HL-60 (cell line): Measurements from ENCODE around the gene PRR5.

Source experiments
- DNase-seq, 2 experiments: peaks; one replicate each; pipeline ENCODE4 v3.0.0-alpha.2; 2010 to 2020; ENCODE audit warnings: low read depth in 1 of 2, low spot score in 1 of 2
- H3K27ac ChIP-seq: fragments of 250-450 bp; sonication (Bioruptor Pico); replicated peaks from 2 replicates; pipeline ENCODE4 v1.5.1; 2020; ENCODE audit warnings: mild to moderate bottlenecking, moderate library complexity
- H3K27me3 ChIP-seq: fragments of 250-450 bp; sonication (Bioruptor Pico); 2 replicates; pipeline ENCODE4 v1.5.1; 2021; ENCODE audit warnings: mild to moderate bottlenecking, moderate library complexity; ENCODE audit not compliant: insufficient read depth, poor library complexity, severe bottlenecking
- H3K4me3 ChIP-seq: replicated peaks from 2 replicates; pipeline ENCODE4 v1.5.1; 2011; ENCODE audit warnings: mild to moderate bottlenecking, control low read depth, low read length; ENCODE audit not compliant: insufficient read depth
- GABPA ChIP-seq: IDR thresholded peaks from 2 replicates; pipeline ENCODE4 v1.6.1; 2012; ENCODE audit warnings: low read depth
- POLR2AphosphoS5 ChIP-seq: IDR thresholded peaks from 2 replicates; pipeline ENCODE4 v1.6.1; 2012; ENCODE audit warnings: low read depth
- SPI1 ChIP-seq: IDR thresholded peaks from 2 replicates; pipeline ENCODE4 v1.6.1; 2012; ENCODE audit warnings: low read depth, mild to moderate bottlenecking, borderline replicate concordance
- TF ChIP-seq, protein P1 (sequence below): IDR thresholded peaks from one replicate; pipeline ENCODE4 v1.5.1; 2011; ENCODE audit warnings: low read length, control low read depth, inconsistent platforms; ENCODE audit not compliant: insufficient read depth
- TF ChIP-seq, protein P2 (sequence below): IDR thresholded peaks from 2 replicates; pipeline ENCODE4 v1.6.1; 2012; ENCODE audit warnings: low read depth; ENCODE audit not compliant: insufficient replicate concordance

The PRR5 gene

DNA sequence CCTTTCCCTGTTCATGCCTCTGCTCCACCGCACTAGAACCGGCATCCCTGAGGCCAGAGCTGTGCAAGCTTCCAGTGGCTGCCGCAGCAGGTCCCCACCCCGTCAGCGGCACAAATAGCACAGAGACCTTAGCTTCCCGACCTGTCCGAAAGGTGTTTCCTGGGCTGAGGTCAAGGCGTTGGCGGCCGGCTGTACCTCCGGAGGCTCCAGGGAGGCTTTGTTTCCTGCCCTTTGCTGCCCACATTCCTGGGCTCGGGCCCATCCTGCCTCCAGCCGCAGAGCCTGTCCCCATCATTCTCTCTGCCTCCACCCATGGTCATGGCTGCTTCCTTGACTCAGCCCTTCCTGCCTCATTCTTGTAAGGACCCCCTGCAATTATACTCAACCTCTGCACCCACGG is 81.6 kb downstream of the PRR5 start:
- TF ChIP-seq, protein P1, sequence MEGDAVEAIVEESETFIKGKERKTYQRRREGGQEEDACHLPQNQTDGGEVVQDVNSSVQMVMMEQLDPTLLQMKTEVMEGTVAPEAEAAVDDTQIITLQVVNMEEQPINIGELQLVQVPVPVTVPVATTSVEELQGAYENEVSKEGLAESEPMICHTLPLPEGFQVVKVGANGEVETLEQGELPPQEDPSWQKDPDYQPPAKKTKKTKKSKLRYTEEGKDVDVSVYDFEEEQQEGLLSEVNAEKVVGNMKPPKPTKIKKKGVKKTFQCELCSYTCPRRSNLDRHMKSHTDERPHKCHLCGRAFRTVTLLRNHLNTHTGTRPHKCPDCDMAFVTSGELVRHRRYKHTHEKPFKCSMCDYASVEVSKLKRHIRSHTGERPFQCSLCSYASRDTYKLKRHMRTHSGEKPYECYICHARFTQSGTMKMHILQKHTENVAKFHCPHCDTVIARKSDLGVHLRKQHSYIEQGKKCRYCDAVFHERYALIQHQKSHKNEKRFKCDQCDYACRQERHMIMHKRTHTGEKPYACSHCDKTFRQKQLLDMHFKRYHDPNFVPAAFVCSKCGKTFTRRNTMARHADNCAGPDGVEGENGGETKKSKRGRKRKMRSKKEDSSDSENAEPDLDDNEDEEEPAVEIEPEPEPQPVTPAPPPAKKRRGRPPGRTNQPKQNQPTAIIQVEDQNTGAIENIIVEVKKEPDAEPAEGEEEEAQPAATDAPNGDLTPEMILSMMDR, result no peak
- no peak for TF ChIP-seq GABPA
- no peak for TF ChIP-seq POLR2AphosphoS5
- TF ChIP-seq SPI1, result no peak
- TF ChIP-seq, protein P2, sequence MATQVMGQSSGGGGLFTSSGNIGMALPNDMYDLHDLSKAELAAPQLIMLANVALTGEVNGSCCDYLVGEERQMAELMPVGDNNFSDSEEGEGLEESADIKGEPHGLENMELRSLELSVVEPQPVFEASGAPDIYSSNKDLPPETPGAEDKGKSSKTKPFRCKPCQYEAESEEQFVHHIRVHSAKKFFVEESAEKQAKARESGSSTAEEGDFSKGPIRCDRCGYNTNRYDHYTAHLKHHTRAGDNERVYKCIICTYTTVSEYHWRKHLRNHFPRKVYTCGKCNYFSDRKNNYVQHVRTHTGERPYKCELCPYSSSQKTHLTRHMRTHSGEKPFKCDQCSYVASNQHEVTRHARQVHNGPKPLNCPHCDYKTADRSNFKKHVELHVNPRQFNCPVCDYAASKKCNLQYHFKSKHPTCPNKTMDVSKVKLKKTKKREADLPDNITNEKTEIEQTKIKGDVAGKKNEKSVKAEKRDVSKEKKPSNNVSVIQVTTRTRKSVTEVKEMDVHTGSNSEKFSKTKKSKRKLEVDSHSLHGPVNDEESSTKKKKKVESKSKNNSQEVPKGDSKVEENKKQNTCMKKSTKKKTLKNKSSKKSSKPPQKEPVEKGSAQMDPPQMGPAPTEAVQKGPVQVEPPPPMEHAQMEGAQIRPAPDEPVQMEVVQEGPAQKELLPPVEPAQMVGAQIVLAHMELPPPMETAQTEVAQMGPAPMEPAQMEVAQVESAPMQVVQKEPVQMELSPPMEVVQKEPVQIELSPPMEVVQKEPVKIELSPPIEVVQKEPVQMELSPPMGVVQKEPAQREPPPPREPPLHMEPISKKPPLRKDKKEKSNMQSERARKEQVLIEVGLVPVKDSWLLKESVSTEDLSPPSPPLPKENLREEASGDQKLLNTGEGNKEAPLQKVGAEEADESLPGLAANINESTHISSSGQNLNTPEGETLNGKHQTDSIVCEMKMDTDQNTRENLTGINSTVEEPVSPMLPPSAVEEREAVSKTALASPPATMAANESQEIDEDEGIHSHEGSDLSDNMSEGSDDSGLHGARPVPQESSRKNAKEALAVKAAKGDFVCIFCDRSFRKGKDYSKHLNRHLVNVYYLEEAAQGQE, result no peak
- H3K27me3 ChIP-seq, result no peaks in the 10 kb centered on the region
- no peak overlapping the region for H3K27ac ChIP-seq
- no peak overlapping the region for H3K4me3 ChIP-seq
- DNase-seq, result no peak

DNA sequence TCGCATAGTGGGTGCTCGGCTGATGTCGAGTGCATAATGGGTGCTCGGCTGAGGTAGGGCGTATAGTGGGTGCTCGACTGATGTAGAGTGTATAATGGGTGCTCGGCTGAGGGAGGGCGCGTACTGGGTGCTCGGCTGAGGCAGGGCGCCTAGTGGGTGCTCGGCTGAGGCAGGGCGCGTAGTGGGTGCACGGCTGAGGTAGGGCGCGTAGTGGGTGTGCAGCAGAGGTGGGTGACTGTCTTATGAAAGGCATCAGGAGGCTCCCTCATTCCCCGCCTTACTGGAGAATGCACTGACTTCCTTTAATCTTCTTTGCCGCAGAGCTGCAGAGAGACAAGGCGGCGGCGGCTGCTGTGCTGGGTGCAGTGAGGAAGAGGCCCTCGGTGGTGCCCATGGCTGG is 84.1 kb downstream of the PRR5 start:
- DNase-seq, result no peak
- TF ChIP-seq, protein P1, result no peak
- TF ChIP-seq POLR2AphosphoS5 (no peak), GABPA (no peak), SPI1 (no peak)
- TF ChIP-seq, protein P2, result no peak
- no peaks in the 10 kb centered on the region for H3K27me3 ChIP-seq
- no peak overlapping the region for H3K4me3 ChIP-seq
- no peak overlapping the region for H3K27ac ChIP-seq

DNA sequence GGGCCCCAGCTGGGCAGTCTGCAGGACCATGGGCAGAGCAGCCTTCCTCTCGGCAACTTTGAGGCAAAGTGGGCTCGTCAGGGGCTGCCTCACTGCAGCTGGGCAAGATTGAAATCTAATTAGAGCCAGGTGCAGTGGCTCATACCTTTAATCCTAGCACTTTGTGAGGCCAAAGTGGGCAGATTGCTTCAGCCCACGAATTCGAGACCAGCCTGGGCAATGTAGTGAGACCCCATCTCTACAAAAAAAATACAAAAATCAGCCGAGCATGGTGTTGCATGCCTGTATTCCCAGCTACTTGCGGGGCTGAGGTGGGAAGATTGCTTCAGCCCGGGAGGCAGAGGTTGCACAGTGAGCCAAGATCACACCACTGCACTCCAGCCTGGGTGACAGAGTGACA is 84.6 kb downstream of the PRR5 start:
- TF ChIP-seq, protein P2, result no peak
- no peak for TF ChIP-seq POLR2AphosphoS5
- Histone ChIP-seq H3K27me3 (no peaks in the 10 kb centered on the region), H3K4me3 (no peak overlapping the region), H3K27ac (no peak overlapping the region)
- no peak for DNase-seq
